Hepatocyte (in vitro differentiated cells): ENCODE data around the gene SPON1. TPM values are rescaled to one million over a fixed set of nuclear protein-coding genes. Genes with fewer than 3 reads are reported as not detected.
A peak's percentile ranks its signal among the peaks of the same experiment; 100 is the strongest.

Source experiments
- DNase-seq: peaks from one replicate; pipeline ENCODE4 v3.0.0-alpha.2; 2016; ENCODE audit warnings: low spot score
- H2AFZ ChIP-seq: fragments of 200-600 bp; sonication (generic); 2 replicates; pipeline ENCODE4 v1.6.0; 2016; ENCODE audit warnings: antibody characterized with exemption, mild to moderate bottlenecking
- H3K27ac ChIP-seq: fragments of 200-600 bp; sonication (generic); 2 replicates; pipeline ENCODE4 v1.5.1; 2016; ENCODE audit warnings: mild to moderate bottlenecking
- H3K27me3 ChIP-seq: fragments of 200-600 bp; sonication (generic); 2 replicates; pipeline ENCODE4 v1.6.1; 2016
- H3K36me3 ChIP-seq: fragments of 200-600 bp; sonication (generic); replicated peaks from 2 replicates; pipeline ENCODE4 v1.5.1; 2016; ENCODE audit warnings: low read depth; ENCODE audit not compliant: insufficient read depth
- H3K4me1 ChIP-seq: fragments of 200-600 bp; sonication (generic); 2 replicates; pipeline ENCODE4 v1.5.1; 2016; ENCODE audit warnings: mild to moderate bottlenecking, moderate library complexity; ENCODE audit not compliant: insufficient read depth
- H3K4me2 ChIP-seq: fragments of 200-600 bp; sonication (generic); 2 replicates; pipeline ENCODE4 v1.6.0; 2016
- H3K4me3 ChIP-seq: fragments of 200-600 bp; sonication (generic); 2 replicates; pipeline ENCODE4 v1.5.1; 2016; ENCODE audit warnings: mild to moderate bottlenecking
- H3K79me2 ChIP-seq: fragments of 200-600 bp; sonication (generic); 2 replicates; pipeline ENCODE4 v1.6.0; 2017; ENCODE audit warnings: mild to moderate bottlenecking
- H3K9me2 ChIP-seq: fragments of 200-600 bp; sonication (generic); replicated peaks from 2 replicates; pipeline ENCODE4 v1.6.0; 2017; ENCODE audit warnings: mild to moderate bottlenecking; ENCODE audit not compliant: insufficient read depth
- H3K9me3 ChIP-seq: fragments of 200-600 bp; sonication (generic); 2 replicates; pipeline ENCODE4 v1.5.1; 2016; ENCODE audit warnings: low read depth, mild to moderate bottlenecking
- H4K20me1 ChIP-seq: fragments of 200-600 bp; sonication (generic); 2 replicates; pipeline ENCODE4 v1.6.0; 2016; ENCODE audit warnings: mild to moderate bottlenecking; ENCODE audit not compliant: insufficient read depth, poor library complexity, severe bottlenecking
- CTCF ChIP-seq: fragments of 200-600 bp; sonication (generic); IDR thresholded peaks from 2 replicates; pipeline ENCODE4 v1.5.1; 2016; ENCODE audit warnings: antibody characterized with exemption, mild to moderate bottlenecking; ENCODE audit not compliant: poor library complexity
- EZH2 ChIP-seq: fragments of 200-600 bp; sonication (generic); IDR thresholded peaks from 2 replicates; pipeline ENCODE4 v1.6.1; 2016; ENCODE audit warnings: antibody characterized with exemption, mild to moderate bottlenecking, borderline replicate concordance
- EZH2phosphoT487 ChIP-seq: fragments of 200-600 bp; sonication (generic); IDR thresholded peaks from one replicate; pipeline ENCODE4 v1.6.1; 2018; ENCODE audit warnings: antibody characterized with exemption, mild to moderate bottlenecking, low read depth, moderate library complexity; ENCODE audit not compliant: unreplicated experiment, severe bottlenecking
- WGBS: methylation state at CpG from one replicate; pipeline ENCODE4 v1.1.6; 2016; ENCODE audit warnings: low lambda C conversion rate; ENCODE audit errors: missing lambda C conversion rate; 5-methylcytosine and 5-hydroxymethylcytosine counted together
- polyA plus RNA-seq: library from polyadenylated mRNA; unstranded; fragments of >200 nt; fragmentation: Nextera tagmentation; extraction: Ambion mirVana; gene quantifications from 2 replicates; pipeline ENCODE4 v1.2.1, GENCODE V29; 2016
- total RNA-seq: library from RNA; depleted of rRNA; stranded (reverse); fragments of >200 nt; gene quantifications from 2 replicates; pipeline ENCODE4 v1.2.3, GENCODE V29; 2014

Gene SPON1
- total and polyA plus RNA-seq, 2 experiments from 2014 or later = 47.8 to 73.1 TPM

GRCh38 chr11:13954591-13954990 is 7.9 kb upstream of the SPON1 start:
- Histone ChIP-seq H3K4me3 (no peak overlapping the region), H3K9me3 (no peaks in the 10 kb centered on the region), H3K9me2 (no peaks in the 10 kb centered on the region), H3K4me2 (no peak overlapping the region), H4K20me1 (no peaks in the 10 kb centered on the region), H3K36me3 (no peaks in the 10 kb centered on the region), H3K27ac (no peak overlapping the region), H2AFZ (no peak overlapping the region), H3K4me1 (no peaks in the 10 kb centered on the region), H3K27me3 (peaks cover 6% of the 10 kb centered on the region), H3K79me2 (no peaks in the 10 kb centered on the region)
- 91% methylated on average over 3 of the region's 3 CpGs for WGBS
- no peak for DNase-seq
- TF ChIP-seq EZH2 (no peak), CTCF (no peak), EZH2phosphoT487 (no peak)

- Histone ChIP-seq H4K20me1 (no peaks in the 10 kb centered on the region), H3K27me3 (peaks cover 12% of the 10 kb centered on the region), H3K79me2 (no peaks in the 10 kb centered on the region), H3K36me3 (no peaks in the 10 kb centered on the region), H3K9me3 (no peaks in the 10 kb centered on the region), H3K4me2 (no peak overlapping the region), H3K9me2 (no peaks in the 10 kb centered on the region), H3K27ac (no peak overlapping the region), H2AFZ (no peak overlapping the region), H3K4me3 (no peak overlapping the region), H3K4me1 (no peaks in the 10 kb centered on the region)
- DNase-seq = peak; percentile 79
- TF ChIP-seq EZH2 (no peak), EZH2phosphoT487 (no peak), CTCF (peak; percentile 93)
- WGBS = 44% methylated on average over 5 of the region's 5 CpGs
Measured at GRCh38 chr11:13955971-13956421, 6.5 kb upstream of the SPON1 start.

GRCh38 chr11:13956988-13957387 is 5.5 kb upstream of the SPON1 start:
- no peak for DNase-seq
- no peaks in the 10 kb centered on the region for H3K9me2 ChIP-seq
- no peaks in the 10 kb centered on the region for H3K36me3 ChIP-seq
- no peak overlapping the region for H3K27ac ChIP-seq
- no peaks in the 10 kb centered on the region for H3K9me3 ChIP-seq
- H3K4me1 ChIP-seq = peaks cover 2% of the 10 kb centered on the region
- H3K4me2 ChIP-seq = no peak overlapping the region
- H4K20me1 ChIP-seq = no peaks in the 10 kb centered on the region
- TF ChIP-seq CTCF (no peak), EZH2 (no peak), EZH2phosphoT487 (no peak)
- H3K79me2 ChIP-seq = no peaks in the 10 kb centered on the region
- 95% methylated on average over 1 of the region's 1 CpG for WGBS
- H2AFZ ChIP-seq = no peak overlapping the region
- H3K4me3 ChIP-seq = no peak overlapping the region
- H3K27me3 ChIP-seq = peaks cover 20% of the 10 kb centered on the region
